HG03457 (cell line): ENCODE measurements around the gene CCDC17.
"Not testable (repeated sequence)": the region's sequence is repeated elsewhere in the genome, so short reads cannot be mapped to it uniquely, and the experiment has no call there.

Experiments used
- ATAC-seq: cut with Tn5 transposase; IDR thresholded peaks from one replicate; pipeline ENCODE4 v1.9.1; 2021; ENCODE audit warnings: moderate number of reproducible peaks; ENCODE audit not compliant: unreplicated experiment

CCDC17 gene

DNA sequence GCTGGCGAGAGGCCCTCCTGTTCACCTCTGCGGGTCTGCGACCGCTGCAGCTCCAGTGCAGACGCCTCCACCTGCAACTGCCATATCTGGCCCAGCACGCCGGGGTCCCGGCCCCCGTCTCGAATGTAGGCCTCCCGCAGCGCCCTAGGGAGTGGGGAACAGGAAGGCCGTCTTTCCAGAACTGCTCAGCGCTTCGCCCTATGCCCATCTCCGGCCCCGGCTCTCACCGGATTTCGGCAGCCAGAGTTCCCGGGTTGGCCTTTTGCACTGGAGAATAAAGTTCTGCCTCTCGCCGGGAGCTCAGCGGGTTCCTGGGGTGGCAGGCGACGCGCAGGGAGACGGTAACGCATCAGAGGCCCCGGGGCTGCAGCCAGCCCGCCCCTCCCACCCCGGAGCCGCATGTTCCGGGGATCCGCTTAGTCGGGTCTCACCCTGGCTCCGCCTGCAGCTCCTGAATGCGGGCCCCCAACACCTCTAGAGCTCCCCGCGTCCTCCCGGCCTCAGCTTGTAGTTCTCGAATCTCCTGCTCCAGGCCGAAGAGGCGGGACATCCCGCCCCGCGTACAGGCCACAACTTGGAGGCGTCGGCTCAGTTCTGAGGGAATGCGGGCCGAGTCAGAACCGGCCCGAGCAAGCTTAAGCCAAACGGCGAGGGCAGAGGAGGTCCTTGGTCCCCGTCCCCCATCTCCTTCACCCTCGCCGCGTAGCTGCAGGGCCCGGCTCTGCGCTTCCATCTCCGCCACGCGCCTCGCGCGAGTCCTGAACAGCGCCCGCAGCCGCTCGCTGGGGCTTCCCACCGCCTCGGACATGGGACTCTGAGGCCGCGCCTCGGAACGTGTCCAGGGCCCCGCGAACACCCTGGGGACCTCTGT is 1.1 kb downstream of the CCDC17 start:
- no peak for ATAC-seq

DNA sequence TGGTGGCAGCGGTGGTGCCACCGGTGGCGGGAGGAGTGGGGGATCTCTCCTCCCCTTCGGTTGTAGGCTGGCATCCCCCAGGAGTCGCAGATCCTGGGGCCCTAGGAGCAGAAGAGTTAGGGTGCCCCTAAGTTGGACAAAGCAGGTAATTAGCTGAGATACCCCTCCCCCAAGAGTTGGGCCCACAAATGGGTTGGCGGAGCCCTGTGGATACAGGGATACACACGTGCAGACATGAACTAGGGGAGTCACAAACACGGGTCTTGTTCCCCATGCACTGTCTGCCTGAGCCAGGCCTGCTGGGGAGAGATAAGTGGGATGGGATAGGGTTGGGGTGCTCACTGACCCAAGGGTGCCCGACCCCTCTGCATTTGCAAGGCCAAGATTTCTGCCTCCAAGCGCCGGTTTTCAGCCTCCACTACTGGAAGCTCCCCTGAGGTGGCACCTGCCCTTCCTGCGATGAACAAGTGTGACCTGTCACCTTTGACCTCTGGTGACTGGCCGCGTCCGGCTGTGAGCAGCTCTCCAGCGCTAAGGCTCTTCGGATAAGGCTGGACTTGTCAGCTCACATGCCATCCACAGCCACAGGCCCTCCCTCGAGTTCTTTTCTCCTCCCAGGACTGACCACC is 1.8 kb downstream of the CCDC17 start:
- no peak for ATAC-seq

DNA sequence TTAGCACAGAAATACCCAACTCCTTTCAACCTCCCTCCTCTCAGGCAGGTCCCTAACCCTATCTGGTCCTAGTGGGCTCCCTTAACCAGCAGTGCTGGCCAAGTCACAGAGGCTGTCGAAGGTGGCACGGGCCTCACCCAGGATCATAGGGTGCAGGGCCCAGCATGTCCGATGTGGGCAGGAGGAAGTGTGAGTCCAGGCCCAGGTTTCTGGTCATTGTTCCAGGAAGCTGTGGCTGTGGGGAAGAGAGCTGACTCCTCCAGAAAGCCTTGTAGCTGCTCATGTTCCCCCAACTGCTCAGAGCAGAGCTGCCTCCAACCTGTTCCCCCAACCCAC is 2.4 kb downstream of the CCDC17 start:
- ATAC-seq, result no peak

DNA sequence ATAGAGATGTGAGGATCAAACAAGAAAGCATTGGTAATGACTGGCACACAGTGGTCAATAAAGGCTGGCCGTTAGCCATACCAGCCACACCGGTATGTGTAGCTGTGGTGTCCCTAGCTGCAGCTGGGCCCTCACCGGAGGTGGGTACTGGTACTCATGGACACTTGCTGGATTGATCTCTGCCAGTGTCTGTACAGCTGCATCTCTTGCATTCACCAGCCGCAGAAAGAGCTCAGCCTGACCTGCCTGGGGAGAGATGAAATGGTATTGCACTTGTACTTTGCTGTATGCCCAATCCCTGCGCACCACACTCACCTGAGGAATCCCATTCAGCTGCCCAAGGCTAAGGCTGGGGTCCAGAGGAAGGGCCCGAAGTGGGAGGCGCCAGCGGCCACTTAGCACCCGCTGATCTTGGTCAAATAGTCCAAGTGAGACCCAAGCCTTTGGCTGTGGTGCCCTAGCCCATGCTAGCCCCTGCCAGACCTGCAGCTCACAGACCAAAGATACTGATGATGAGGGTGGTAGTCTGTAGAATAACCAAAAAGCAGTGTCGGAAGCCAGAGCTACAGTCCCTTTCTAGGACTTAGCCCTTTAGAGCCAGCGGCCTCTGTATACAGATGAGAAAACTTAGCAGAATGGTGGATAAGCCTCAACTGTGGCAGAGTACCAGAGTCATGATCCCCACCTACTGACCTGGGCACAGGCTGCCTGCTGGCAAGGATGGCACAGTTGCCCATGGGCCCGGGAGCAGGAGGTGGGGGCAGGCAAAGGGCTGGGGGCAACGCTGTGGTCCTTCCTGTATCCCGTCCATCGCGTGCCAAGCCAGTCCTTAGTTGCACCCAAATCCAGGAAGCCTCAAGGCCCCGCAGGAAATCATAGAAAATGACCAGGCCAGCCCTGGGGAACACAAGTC is 3.0 kb downstream of the CCDC17 start:
- ATAC-seq, result no peak

DNA sequence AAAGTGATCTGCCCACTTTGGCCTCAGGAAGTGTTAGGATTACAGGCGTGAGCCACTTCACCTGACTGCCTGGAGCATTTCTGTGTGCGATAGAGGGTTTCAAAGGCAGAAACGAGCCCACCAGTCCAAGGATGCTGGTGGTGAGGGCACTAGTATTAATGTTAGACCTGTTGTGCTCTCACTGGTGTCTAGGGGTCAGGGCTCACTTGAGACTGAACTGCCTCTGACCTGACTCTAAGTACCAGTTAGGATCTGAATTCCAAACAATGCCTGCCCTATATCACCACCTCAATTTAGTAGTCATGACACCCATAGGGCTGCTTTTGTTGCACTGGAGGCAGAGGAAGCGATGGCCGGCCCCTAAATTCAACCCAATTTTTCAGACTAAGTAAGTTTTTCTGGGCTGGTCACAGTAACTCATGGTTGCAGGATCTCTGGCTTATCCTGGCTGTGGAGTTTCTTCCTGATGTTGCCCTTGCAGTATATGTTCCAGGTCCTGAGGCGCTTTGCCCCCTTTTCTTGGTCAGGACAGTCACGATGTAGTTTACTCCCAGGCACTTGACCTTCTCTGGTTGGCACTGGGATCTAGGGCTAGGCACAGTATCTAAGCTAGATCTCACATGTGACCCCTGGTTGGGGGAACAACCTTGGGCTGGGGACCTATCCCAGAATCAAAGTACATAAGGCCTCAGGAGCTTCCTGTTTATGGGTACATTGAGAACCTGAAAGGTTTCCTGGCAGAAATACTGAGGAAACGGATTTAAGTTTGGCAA is 4.5 kb downstream of the CCDC17 start:
- ATAC-seq, result no peak

DNA sequence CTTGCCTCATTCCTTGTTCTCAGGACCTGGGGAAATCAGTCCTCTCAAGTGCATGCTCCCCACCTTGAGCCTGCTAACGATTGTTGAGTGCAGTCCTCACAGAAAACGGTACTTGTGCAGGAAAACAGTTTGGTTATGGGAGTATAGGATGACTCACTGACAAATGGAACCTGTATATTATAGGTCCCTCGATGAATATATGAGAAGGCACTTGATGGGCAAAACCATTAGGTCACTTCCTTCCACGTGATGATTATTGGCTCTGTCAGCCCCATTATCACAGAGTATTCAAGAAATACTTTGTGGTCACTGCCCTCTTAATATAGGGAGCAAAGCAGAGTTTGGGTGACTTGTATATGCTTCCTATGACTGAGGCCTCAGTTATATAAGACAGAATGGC is 6.2 kb downstream of the CCDC17 start:
- ATAC-seq, result no peak

DNA sequence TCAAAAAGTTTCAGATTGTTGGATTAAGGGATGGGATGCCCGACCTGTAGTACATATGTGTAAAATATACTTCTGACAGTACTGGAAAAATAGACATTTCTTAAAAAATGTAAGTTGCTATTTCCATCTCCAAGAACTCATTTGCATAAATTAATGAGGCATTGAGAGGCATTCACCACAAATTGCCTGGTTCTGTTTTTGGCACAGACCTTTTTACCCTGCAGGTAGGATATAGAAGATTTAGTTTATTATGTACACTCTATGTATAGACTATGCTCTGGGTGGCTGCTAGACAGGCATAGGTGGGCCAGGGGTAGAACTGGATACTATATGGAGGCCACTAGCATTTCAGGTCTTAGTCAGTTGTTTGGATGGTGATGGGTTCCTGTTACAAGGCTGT is 8.0 kb downstream of the CCDC17 start:
- ATAC-seq, result no peak

DNA sequence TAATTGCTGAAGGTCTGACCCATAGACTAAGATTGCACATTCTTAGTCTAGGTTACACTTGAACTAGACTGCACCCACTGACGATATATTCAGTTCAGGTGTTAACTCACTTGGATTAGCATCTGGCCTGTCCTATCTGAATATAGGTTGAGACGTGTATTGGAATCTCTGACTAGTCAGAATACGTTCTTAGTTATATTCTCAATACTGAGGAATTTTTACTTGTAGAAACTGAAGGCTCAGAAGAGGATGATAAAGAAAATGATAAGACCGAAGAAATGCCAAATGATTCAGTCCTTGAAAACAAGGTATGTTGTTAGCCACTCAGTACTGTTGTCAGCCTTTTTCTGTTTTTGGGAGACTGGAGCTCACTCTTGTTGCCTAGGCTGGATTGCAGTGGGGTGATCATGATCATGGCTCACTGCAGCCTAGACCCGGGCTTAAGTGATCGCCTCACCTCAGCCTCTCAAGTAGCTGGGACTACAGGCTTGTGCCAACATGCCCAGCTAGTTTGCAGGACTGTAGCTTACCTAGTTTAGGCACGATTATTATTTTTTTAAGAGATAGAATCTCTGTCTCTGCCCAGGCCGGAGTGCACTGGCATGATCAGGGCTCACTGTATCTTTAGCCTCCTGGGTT is 10.8 kb downstream of the CCDC17 start:
- ATAC-seq, result no peak

DNA sequence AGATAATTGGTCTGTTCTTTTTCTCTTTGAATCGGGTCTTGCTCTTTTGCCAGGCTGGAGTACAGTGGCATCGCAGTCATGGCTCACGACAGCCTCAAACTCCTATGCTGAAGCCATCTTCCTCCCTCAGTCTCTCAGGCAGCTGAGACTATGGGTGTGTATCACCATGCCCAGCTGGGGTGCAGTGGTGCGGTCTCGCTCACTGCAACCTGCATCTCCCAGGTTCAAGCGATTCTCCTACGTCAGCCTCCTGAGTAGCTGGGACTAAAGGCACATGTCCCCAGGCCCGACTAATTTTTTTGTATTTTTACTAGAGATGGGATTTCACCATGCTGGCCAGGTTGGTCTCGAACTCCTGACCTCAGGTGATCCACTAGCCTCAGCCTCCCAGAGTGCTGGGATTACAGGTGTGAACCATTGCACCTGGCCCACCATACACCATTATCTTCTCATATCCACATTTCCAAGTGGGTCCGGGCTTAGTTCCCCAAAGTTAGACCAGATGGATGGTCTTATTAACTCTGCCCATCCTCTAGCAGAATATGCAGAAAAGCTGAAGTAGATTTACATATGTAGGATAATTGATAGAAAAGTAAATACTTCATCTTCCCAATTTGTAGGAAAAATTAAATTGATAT is 13.1 kb downstream of the CCDC17 start:
- ATAC-seq, result no peak

DNA sequence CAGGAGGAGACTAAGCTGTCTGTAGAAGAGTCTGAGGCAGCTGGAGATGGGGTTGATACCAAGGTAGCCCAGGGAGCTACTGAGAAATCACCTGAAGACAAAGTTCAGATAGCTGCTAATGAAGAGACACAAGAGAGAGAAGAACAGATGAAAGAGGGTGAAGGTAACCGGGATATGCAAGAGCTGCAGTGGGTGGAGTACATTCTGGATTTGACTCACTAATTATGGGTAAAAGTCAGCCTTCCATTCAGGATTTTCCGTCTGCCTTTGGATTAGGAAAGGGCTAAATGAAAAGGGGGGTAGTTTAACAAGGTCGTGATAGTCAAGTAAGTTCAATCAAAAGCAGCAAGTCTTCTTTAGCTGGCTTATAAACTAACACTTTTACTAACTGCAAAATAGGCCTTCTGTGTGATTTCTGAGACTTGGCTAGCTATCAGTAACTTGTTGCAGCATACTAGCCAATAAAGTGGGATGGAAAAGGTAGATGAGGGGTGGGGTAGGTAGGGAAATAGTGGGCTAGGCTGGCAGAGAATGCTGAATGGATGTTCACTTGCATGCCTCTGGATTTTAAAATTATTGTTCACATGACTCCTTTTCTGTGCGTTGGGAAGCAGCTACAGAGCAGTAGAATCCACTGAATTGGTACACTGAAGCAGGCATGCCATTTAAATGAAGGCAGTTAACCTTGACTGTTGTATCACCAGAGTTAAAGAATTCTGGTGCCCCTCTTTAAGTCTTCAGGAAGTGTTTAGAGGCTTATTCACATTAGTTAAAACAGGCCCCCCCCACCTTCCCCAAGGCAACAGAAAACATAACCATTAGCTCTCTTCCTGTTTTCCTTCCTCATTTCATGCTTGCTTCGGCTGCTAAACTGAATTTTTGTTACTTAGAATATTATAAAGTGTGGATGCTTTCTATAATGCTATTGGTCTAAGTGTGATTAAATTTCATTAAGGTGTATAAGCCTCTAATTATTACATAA is 15.4 kb downstream of the CCDC17 start:
- ATAC-seq, result no peak

DNA sequence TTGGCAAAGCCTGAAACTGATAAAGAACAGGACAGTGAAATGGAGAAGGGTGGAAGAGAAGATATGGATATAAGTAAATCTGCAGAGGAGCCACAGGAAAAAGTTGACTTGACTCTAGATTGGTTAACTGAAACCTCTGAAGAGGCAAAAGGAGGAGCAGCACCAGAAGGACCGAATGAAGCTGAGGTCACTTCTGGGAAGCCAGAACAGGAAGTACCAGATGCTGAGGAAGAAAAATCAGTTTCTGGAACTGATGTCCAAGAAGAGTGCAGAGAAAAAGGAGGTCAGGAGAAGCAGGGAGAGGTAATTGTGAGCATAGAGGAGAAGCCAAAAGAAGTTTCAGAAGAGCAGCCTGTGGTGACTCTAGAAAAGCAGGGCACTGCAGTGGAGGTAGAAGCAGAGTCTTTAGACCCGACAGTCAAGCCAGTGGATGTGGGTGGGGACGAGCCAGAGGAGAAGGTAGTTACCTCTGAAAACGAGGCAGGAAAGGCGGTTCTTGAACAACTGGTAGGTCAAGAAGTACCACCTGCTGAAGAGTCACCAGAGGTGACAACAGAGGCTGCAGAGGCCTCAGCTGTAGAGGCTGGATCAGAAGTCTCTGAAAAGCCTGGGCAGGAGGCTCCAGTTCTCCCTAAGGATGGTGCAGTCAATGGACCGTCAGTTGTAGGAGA is 16.3 kb downstream of the CCDC17 start:
- ATAC-seq, result no peak

DNA sequence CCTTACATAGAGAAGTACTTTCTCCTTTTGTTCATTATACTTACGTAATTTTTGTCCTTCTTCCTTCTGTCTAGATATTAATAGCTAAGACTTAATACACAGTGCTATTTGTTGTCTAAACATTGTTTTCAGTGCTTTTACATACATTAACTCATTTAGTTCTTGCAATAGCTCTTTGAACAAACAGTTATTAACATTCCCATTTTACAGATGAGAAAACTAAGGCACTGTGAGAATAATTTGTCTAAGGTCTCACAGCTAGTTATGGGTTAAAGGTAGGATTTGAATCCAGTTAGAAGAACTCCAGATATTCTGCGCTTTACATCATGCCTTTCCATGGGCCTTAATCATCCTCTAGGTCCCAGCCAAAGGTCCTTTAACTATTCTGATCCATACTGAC is 19.6 kb downstream of the CCDC17 start:
- no peak for ATAC-seq

DNA sequence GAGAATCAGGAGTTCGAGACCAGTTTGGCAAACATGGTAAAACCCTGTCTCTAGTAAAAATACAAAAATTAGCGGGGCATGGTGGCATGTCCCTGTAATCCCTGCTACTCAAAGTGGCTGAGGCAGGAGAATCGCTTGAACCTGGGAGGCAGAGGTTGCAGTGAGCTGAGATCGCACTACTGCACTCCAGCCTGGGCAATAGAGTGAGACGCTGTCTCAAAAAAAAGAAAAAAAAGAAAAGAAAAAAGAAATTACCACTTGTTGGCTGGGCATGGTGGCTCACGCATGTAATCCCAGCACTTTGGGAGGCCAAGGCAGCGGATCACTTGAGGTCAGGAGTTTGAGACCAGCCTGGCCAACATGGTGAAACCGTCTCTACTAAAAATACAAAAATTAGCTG is 27.1 kb downstream of the CCDC17 start:
- not testable (repeated sequence) for ATAC-seq

DNA sequence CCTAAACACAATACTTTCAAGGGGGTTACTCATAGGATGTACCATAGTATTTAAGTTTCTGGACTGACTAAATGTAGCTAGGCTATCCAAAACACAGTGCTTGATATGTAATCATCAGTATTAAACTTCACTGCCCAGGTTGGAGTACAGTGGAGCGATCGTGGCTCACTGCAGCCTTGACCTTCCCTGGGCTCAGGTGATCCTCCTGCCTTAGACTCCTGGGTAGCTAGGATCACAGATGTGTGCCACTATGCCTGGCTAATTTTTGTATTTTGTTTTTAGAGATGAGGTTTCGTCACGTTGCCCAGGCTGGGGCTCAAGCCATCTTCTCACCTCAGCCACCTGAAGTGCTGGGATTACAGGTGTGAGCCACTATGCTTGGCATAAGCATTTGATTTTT is 29.4 kb downstream of the CCDC17 start:
- ATAC-seq, result no peak

DNA sequence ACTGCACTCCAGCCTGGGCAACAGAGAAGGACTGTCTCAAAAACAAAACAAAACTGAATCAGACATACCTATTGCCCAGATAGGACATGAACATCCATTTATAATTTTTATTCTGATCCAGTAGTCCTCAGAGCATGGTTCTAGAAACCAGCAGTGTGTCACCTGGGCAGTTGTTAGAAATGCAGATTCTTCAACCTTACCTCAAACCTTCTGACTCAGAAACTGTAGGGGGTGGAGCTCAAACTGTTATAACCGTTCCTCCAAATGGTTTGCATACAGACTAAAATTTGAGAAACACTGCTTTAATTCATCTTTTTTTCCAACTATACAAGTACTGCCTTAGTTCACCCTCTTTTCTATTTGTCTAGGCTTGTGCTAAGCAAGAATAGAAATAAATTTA is 34.0 kb downstream of the CCDC17 start:
- no peak for ATAC-seq

DNA sequence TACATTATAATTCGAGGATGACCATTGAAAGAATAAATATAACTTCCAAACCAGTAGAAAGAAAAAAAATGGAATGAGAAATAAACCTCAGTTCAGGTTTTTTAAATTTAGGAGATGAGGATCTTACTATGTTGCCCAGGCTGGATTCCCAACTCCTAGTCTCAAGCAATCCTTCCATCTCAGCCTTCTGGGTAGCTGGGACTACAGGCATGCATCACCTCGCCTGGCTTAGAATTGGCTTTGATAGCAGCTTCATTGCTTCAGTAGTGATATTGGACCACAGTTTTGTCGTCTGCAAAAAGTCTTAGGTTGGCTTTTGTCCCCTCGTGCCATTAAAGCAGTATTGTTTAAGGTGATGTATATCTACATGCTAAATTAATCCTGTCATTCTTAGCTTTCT is 37.1 kb downstream of the CCDC17 start:
- ATAC-seq, result no peak

DNA sequence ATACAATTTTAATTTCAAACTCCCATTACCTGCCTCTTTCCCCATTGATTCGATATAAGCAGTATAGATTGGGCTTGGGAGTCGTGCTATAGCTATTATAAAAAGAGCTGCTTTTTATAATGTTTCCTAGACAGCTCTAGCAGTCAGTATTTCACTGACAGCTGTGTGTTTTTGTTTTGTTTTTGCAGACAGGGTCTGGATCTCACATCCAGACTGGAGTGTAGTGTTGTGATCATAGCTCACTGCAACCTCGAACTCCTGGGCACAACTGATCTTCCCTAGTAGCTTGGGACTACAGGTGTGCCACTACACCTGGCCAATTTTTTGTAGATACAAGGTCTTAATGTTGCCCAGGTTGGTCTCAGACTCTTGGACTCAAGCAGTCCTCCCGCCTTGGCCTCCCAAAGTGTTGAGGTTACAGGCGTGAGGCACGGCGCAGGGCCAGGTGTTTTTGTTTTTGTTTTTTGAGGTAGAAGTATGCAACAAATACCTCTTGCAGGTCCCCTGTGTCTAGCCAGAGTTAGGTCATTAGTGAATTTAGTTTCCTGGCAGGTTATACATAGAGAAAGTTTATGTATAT is 38.3 kb downstream of the CCDC17 start:
- ATAC-seq, result no peak

DNA sequence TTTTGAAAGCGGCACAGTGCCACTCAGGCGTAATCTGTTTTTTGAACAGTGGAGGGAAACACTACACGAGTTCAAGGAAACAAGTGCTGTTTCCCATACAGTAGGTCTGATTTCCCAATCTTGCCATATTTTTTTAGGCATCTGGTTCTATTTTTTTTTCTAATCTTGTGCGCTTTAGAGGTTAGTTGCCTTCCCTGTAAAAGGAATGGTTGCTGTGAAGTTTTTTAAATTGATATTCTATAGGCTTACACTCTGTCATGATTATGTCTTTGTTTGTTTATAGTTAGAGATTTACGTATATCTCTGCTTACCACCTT is 38.8 kb downstream of the CCDC17 start:
- ATAC-seq, result no peak
